ENCODE data around the gene TBC1D2.

DNA sequence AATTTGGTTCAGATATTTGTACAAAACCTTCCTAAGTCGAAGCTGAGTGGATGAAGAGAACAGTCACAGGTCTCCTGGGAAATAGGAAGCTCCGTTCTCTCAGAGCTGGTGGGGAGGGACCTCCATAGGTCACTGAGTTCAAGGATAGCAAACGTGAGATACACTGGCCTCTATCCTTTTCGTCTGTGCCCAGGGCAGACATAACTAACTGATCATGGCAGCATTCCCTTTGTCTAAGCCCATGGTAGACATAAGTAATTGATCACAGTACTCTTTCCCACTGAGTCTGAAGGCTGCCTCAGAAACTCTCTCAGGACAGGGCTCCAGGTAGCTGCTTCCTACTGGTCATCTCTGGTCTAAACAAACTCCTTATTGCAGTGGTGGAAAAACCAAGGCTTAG lies 50.8 kb downstream of the TBC1D2 start:
- TF ChIP-seq NFYB (CRISPR knock-in tag; conservative IDR thresholded peaks at IDR 0.05; ENCODE audit: low read depth), result no peak
- no peak for TF ChIP-seq CREM (CRISPR knock-in tag; IDR thresholded peaks at IDR 0.05)
- TF ChIP-seq, protein P1, sequence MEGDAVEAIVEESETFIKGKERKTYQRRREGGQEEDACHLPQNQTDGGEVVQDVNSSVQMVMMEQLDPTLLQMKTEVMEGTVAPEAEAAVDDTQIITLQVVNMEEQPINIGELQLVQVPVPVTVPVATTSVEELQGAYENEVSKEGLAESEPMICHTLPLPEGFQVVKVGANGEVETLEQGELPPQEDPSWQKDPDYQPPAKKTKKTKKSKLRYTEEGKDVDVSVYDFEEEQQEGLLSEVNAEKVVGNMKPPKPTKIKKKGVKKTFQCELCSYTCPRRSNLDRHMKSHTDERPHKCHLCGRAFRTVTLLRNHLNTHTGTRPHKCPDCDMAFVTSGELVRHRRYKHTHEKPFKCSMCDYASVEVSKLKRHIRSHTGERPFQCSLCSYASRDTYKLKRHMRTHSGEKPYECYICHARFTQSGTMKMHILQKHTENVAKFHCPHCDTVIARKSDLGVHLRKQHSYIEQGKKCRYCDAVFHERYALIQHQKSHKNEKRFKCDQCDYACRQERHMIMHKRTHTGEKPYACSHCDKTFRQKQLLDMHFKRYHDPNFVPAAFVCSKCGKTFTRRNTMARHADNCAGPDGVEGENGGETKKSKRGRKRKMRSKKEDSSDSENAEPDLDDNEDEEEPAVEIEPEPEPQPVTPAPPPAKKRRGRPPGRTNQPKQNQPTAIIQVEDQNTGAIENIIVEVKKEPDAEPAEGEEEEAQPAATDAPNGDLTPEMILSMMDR (IDR thresholded peaks at IDR 0.05), result no peak

Data from WTC11 (cell line).